B cell (primary cell): ENCODE data around the gene SPHK1. TPM values are rescaled to one million over a fixed set of nuclear protein-coding genes. Genes with fewer than 3 reads are reported as not detected.

Source experiments
- ATAC-seq: fragments of 200-7000 bp; cut with Tn5 transposase; one replicate; pipeline ENCODE4 v1.10.0; 2021; ENCODE audit warnings: low read depth, mild to moderate bottlenecking, moderate number of reproducible peaks, moderate library complexity
- CTCF ChIA-PET: fragments of 350-600 bp; sonication (Branson Sonifier 250); formaldehyde crosslinking; loops from one replicate; lab custom pipeline; 2021; ENCODE audit warnings: antibody characterized with exemption, inconsistent platforms; lab: Charles Lee
- POLR2A ChIA-PET: fragments of 350-600 bp; sonication (Branson Sonifier 250); formaldehyde crosslinking; loops from one replicate; lab custom pipeline; 2021; ENCODE audit warnings: antibody characterized with exemption; lab: Charles Lee
- DNase-seq: peaks from one replicate; pipeline ENCODE4 v3.0.0; 2013
- H2AFZ ChIP-seq: 2 replicates; pipeline ENCODE4 v1.6.1; 2012; ENCODE audit warnings: mild to moderate bottlenecking, low read depth, low read length; ENCODE audit not compliant: insufficient read depth, poor library complexity, severe bottlenecking
- H3K27ac ChIP-seq, 2 donors: 1 replicate in 1 of 2; 2 replicates in 1 of 2; pipeline ENCODE4 v1.5.1; 2012 to 2013; ENCODE audit warnings: low read length in 2 of 2, mild to moderate bottlenecking in 2 of 2, moderate library complexity in 1 of 2
- H3K27me3 ChIP-seq, 4 experiments: fragments of 200-600 bp in 1 of 4; sonication (generic) in 1 of 4; replicated peaks in 1 of 4; 1 replicate in 2 of 4; 2 replicates in 2 of 4; pipeline versions ENCODE4 v1.6.1 to v1.7.0; 2013 to 2016; ENCODE audit warnings: low read length in 3 of 4, mild to moderate bottlenecking in 2 of 4, mixed read lengths in 1 of 4, moderate library complexity in 1 of 4; ENCODE audit not compliant: insufficient read depth in 4 of 4, control insufficient read depth in 3 of 4; ENCODE audit errors: control extremely low read depth in 1 of 4
- H3K36me3 ChIP-seq, 2 experiments: replicated peaks in 1 of 2; 1 replicate in 1 of 2; 2 replicates in 1 of 2; pipeline versions ENCODE4 v1.6.1 to v1.7.1; 2013; ENCODE audit warnings: low read length in 1 of 2; ENCODE audit not compliant: insufficient read depth in 2 of 2, control insufficient read depth in 1 of 2; ENCODE audit errors: control extremely low read depth in 1 of 2, extremely low read depth in 1 of 2
- H3K4me1 ChIP-seq, 2 donors: fragments of 200-600 bp in 1 of 2; sonication (generic) in 1 of 2; 1 replicate in 1 of 2; 2 replicates in 1 of 2; pipeline versions ENCODE4 v1.5.1 to v1.6.1; 2013 to 2017; ENCODE audit warnings: low read length in 2 of 2; ENCODE audit not compliant: control insufficient read depth in 2 of 2, insufficient read depth in 2 of 2
- H3K4me2 ChIP-seq: replicated peaks from 2 replicates; pipeline ENCODE3; 2012; ENCODE audit warnings: mild to moderate bottlenecking, low read depth, low read length; ENCODE audit not compliant: poor library complexity, severe bottlenecking
- H3K4me3 ChIP-seq, 5 experiments: fragments of 200-600 bp in 1 of 5; sonication (generic) in 1 of 5; 1 replicate in 3 of 5; 2 replicates in 2 of 5; pipeline versions ENCODE4 v1.5.1 to v1.7.0; 2011 to 2016; ENCODE audit warnings: low read length in 4 of 5, mild to moderate bottlenecking in 4 of 5, low read depth in 2 of 5, control low read depth in 1 of 5, moderate library complexity in 1 of 5; ENCODE audit not compliant: insufficient read depth in 1 of 5; ENCODE audit errors: control extremely low read depth in 1 of 5, extremely low read depth in 1 of 5
- H3K79me2 ChIP-seq: fragments of 200-600 bp; sonication (generic); one replicate; pipeline ENCODE4 v1.6.0; 2016; ENCODE audit warnings: low read length; ENCODE audit not compliant: control insufficient read depth, insufficient read depth
- H3K9ac ChIP-seq: fragments of 200-600 bp; sonication (generic); 2 replicates; pipeline ENCODE4 v1.6.1; 2017; ENCODE audit warnings: mild to moderate bottlenecking, low read length, moderate library complexity
- H3K9me3 ChIP-seq, 3 donors: one replicate each; pipeline versions ENCODE4 v1.6.1 to v1.7.1; 2013; ENCODE audit warnings: low read length in 2 of 3; ENCODE audit not compliant: control insufficient read depth in 2 of 3, insufficient read depth in 1 of 3; ENCODE audit errors: control extremely low read depth in 1 of 3
- H4K20me1 ChIP-seq: 2 replicates; pipeline ENCODE4 v1.6.0; 2012; ENCODE audit warnings: mild to moderate bottlenecking, low read length; ENCODE audit not compliant: insufficient read depth, control insufficient read depth, poor library complexity, severe bottlenecking
- H3K27ac Mint-ChIP-seq: one replicate; pipeline ENCODE4 v1.8.0; 2021; ENCODE audit warnings: mixed read lengths
- H3K27me3 Mint-ChIP-seq: one replicate; pipeline ENCODE4 v1.8.0; 2021; ENCODE audit warnings: mixed read lengths
- H3K4me1 Mint-ChIP-seq: one replicate; pipeline ENCODE4 v1.8.0; 2021; ENCODE audit warnings: mixed read lengths
- H3K4me3 Mint-ChIP-seq: one replicate; pipeline ENCODE4 v1.8.0; 2021; ENCODE audit warnings: mixed read lengths
- H3K9me3 Mint-ChIP-seq: one replicate; pipeline ENCODE4 v1.8.0; 2022; ENCODE audit warnings: mixed read lengths; ENCODE audit not compliant: insufficient read depth
- EZH2 ChIP-seq: IDR thresholded peaks from 2 replicates; pipeline ENCODE4 v1.6.1; 2012; ENCODE audit warnings: borderline replicate concordance, low read depth, mild to moderate bottlenecking, moderate library complexity, low read length; ENCODE audit not compliant: insufficient read depth, poor library complexity, severe bottlenecking
- WGBS: methylation state at CpG from one replicate; pipeline ENCODE4 v1.1.5; 2013; ENCODE audit warnings: missing lambda C conversion rate; ENCODE audit not compliant: insufficient coverage; 5-methylcytosine and 5-hydroxymethylcytosine counted together
- intact Hi-C: fragments of 100-400 bp; cut with micrococcal nuclease; formaldehyde crosslinking; loops from one replicate; pipeline ENCODE4 v1.10.0; 2022
- polyA plus RNA-seq: library from polyadenylated mRNA; depleted of rRNA; stranded (reverse); fragments of >200 nt; gene quantifications from 2 replicates; pipeline ENCODE4 v1.2.3, GENCODE V29; 2012
- total RNA-seq, 2 donors: library from RNA; stranded (reverse); fragments of 120-200 nt in 1 of 2; gene quantifications; 1 replicate in 1 of 2; 2 replicates in 1 of 2; pipeline versions ENCODE4 v1.2.3 to v1.2.4, GENCODE V29; 2013 to 2022
- TF ChIP-seq, protein P1 (sequence below): fragments of 200-600 bp; IDR thresholded peaks from one replicate; pipeline ENCODE4 v1.8.0; 2022; ENCODE audit warnings: antibody characterized with exemption, mild to moderate bottlenecking

SPHK1 gene
- total and polyA plus RNA-seq, 2 donors (not counting 1 experiment from before 2014, with no cell fraction given) = 1.1 to 2.4 TPM

DNA sequence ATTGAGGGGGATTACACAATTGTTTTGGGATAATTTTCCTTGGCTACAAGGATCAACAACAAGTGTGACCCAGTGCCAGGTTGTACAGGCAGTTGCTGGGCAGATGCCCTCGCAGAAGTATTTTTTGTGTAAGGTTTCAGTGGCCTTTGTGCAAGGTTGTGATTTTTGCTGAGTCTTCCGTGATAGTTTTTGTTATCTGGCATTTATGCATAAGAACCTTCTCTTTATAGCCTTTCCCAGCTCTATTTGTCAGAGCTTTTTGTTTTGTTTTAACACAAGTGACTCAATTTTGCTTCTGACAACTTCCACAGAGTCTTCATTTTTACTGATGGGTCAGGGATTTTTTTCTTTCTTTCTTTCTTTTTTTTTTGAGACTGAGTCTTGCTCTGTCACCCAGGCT is 23.9 kb upstream of the SPHK1 start:
- H3K27ac Mint-ChIP-seq = no peak overlapping the region
- H3K36me3 ChIP-seq = no peaks in the 10 kb centered on the region
- ChIA-PET CTCF (no interaction called here), POLR2A (no interaction called here)
- H3K27me3 ChIP-seq = peaks cover 0 to 3% (median 0%) of the 10 kb centered on the region in 4 experiments
- TF ChIP-seq, protein P1, sequence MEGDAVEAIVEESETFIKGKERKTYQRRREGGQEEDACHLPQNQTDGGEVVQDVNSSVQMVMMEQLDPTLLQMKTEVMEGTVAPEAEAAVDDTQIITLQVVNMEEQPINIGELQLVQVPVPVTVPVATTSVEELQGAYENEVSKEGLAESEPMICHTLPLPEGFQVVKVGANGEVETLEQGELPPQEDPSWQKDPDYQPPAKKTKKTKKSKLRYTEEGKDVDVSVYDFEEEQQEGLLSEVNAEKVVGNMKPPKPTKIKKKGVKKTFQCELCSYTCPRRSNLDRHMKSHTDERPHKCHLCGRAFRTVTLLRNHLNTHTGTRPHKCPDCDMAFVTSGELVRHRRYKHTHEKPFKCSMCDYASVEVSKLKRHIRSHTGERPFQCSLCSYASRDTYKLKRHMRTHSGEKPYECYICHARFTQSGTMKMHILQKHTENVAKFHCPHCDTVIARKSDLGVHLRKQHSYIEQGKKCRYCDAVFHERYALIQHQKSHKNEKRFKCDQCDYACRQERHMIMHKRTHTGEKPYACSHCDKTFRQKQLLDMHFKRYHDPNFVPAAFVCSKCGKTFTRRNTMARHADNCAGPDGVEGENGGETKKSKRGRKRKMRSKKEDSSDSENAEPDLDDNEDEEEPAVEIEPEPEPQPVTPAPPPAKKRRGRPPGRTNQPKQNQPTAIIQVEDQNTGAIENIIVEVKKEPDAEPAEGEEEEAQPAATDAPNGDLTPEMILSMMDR = no peak
- no peak for TF ChIP-seq EZH2
- DNase-seq = no peak
- H3K4me3 ChIP-seq = no peak overlapping the region
- H3K9me3 ChIP-seq = no peaks in the 10 kb centered on the region
- no peaks in the 10 kb centered on the region for H3K9me3 Mint-ChIP-seq
- no peaks in the 10 kb centered on the region for H3K4me1 ChIP-seq
- H3K27ac ChIP-seq = no peak overlapping the region
- H3K4me1 Mint-ChIP-seq = peaks cover 6% of the 10 kb centered on the region
- no peak overlapping the region for H3K4me2 ChIP-seq
- H3K9ac ChIP-seq = no peak overlapping the region
- H3K27me3 Mint-ChIP-seq = no peaks in the 10 kb centered on the region
- intact Hi-C loops = no loop called here
- no peak overlapping the region for H3K4me3 Mint-ChIP-seq
- WGBS = no CpG with 5 or more reads among the region's 2 CpGs
- ATAC-seq = no peak
- no peaks in the 10 kb centered on the region for H4K20me1 ChIP-seq
- H3K79me2 ChIP-seq = no peaks in the 10 kb centered on the region
- H2AFZ ChIP-seq = no peak overlapping the region

DNA sequence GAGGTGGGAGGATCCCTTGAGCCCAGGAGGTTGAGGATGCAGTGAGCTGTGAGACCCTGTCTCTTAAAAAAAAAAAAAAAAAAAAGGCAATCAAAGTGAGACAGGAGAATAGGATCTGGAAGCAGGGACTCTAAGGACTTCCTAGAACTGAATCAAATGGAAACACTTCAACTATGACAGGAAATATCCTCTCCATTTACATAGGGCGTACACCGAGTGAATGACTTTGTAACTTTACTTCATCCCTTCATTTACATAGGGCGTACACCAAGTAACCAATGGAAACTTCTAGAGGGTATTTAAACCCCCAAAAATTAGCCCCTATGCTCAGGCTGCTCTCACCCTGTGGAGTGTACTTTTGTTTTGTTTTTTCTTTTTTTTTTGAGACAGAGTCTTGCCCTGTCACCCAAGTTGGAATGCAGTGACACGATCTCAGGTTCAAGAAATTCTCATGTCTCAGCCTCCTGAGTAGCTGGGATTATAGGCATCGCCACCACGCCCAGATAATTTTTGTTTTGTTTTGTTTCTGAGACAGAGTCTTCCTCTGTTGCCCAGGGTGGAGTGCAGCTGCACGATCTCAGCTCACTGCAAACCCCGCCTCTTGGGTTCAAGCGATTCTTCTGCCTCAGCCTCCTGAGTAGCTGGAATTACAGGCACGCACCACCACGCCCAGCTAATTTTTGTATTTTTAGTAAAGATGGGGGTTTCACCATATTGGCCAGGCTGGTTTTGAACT is 21.1 kb upstream of the SPHK1 start:
- H3K4me1 ChIP-seq = no peaks in the 10 kb centered on the region
- intact Hi-C loops = no loop called here
- H4K20me1 ChIP-seq = no peaks in the 10 kb centered on the region
- no peak overlapping the region for H2AFZ ChIP-seq
- DNase-seq (no peak), ATAC-seq (no peak)
- peaks cover 0 to 3% (median 0%) of the 10 kb centered on the region in 4 experiments for H3K27me3 ChIP-seq
- no peak for TF ChIP-seq EZH2
- CTCF ChIA-PET = interaction anchor here (1.1 to 1.8 kb wide), 3 partner anchors 13 to 95 kb away, joined by 3 to 6 read pairs (median 4); no protein-coding TSS in a partner anchor
- no peak overlapping the region for H3K9ac ChIP-seq
- H3K4me2 ChIP-seq = no peak overlapping the region
- 93% methylated on average over 4 of the region's 11 CpGs for WGBS
- H3K27me3 Mint-ChIP-seq = no peaks in the 10 kb centered on the region
- no peaks in the 10 kb centered on the region for H3K4me1 Mint-ChIP-seq
- no peak overlapping the region for H3K27ac Mint-ChIP-seq
- no peaks in the 10 kb centered on the region for H3K36me3 ChIP-seq
- H3K9me3 ChIP-seq = no peaks in the 10 kb centered on the region
- no peak overlapping the region for H3K27ac ChIP-seq
- H3K79me2 ChIP-seq = no peaks in the 10 kb centered on the region
- H3K4me3 ChIP-seq = no peak overlapping the region
- H3K4me3 Mint-ChIP-seq = no peak overlapping the region
- POLR2A ChIA-PET = interaction anchor here (0.6 kb wide), 2 partner anchors 18 to 76 kb away, joined by 3 to 4 read pairs; no protein-coding TSS in a partner anchor
- H3K9me3 Mint-ChIP-seq = no peaks in the 10 kb centered on the region
